ENCODE measurements around the gene C1orf232.

DNA sequence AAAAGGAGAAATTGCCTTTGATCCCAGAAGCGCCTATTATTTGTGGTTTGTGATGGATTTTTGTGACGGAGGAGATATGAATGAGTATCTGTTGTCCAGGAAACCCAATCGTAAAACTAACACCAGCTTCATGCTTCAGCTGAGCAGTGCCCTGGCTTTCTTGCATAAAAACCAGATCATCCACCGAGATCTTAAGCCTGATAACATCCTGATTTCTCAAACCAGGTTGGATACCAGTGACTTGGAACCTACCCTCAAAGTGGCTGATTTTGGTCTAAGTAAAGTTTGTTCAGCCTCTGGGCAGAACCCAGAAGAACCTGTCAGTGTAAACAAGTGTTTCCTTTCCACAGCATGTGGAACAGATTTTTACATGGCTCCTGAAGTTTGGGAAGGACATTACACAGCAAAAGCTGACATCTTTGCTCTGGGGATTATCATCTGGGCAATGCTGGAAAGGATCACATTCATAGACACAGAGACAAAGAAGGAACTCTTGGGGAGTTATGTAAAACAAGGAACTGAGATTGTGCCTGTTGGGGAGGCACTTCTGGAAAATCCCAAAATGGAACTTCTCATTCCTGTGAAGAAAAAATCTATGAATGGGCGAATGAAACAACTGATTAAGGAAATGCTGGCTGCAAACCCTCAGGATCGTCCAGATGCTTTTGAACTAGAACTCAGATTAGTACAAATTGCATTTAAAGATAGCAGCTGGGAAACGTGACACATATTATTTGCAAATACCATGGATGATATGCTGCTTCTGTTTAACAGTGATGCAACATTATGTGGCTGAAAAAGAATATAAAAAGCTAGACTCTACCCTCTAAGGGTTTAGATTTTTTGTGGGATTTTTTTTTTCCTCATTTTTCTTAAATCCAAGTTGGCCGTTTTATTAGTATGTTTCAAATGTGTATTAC is 46.6 kb downstream of the C1orf232 start:
- TF ChIP-seq POLR2A (IDR thresholded peaks at IDR 0.05; ENCODE audit: low read depth) = no peak
- TF ChIP-seq, protein P1, sequence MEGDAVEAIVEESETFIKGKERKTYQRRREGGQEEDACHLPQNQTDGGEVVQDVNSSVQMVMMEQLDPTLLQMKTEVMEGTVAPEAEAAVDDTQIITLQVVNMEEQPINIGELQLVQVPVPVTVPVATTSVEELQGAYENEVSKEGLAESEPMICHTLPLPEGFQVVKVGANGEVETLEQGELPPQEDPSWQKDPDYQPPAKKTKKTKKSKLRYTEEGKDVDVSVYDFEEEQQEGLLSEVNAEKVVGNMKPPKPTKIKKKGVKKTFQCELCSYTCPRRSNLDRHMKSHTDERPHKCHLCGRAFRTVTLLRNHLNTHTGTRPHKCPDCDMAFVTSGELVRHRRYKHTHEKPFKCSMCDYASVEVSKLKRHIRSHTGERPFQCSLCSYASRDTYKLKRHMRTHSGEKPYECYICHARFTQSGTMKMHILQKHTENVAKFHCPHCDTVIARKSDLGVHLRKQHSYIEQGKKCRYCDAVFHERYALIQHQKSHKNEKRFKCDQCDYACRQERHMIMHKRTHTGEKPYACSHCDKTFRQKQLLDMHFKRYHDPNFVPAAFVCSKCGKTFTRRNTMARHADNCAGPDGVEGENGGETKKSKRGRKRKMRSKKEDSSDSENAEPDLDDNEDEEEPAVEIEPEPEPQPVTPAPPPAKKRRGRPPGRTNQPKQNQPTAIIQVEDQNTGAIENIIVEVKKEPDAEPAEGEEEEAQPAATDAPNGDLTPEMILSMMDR (IDR thresholded peaks at IDR 0.05) = no peak

Measured in esophagus muscularis mucosa (tissue), 3 donors.